HEK293T (cell line): ENCODE data around the gene SLC38A9.

ENCODE experiments used
- ARNT ChIP-seq: fragments of 450-650 bp; IDR thresholded peaks from 2 replicates; pipeline ENCODE4 v1.6.1; 2017; ENCODE audit warnings: mild to moderate bottlenecking
- BHLHE40 ChIP-seq: fragments of 450-650 bp; IDR thresholded peaks from 2 replicates; pipeline ENCODE4 v1.6.1; 2016; ENCODE audit warnings: mild to moderate bottlenecking, moderate library complexity, borderline replicate concordance
- ELF4 ChIP-seq: fragments of 450-650 bp; IDR thresholded peaks from 2 replicates; pipeline ENCODE4 v1.6.1; 2017; ENCODE audit warnings: antibody characterized with exemption
- FOXA1 ChIP-seq: fragments of 450-650 bp; IDR thresholded peaks from 2 replicates; pipeline ENCODE4 v1.6.1; 2016; ENCODE audit warnings: mild to moderate bottlenecking
- FOXK2 ChIP-seq: fragments of 450-650 bp; IDR thresholded peaks from 2 replicates; pipeline ENCODE4 v1.6.1; 2016; ENCODE audit warnings: mild to moderate bottlenecking
- FOXM1 ChIP-seq: fragments of 450-650 bp; IDR thresholded peaks from 2 replicates; pipeline ENCODE4 v1.6.1; 2017; ENCODE audit warnings: mild to moderate bottlenecking, borderline replicate concordance
- L3MBTL2 ChIP-seq: fragments of 450-650 bp; conservative IDR thresholded peaks from 2 replicates; pipeline ENCODE4 v1.6.1; 2016; ENCODE audit warnings: mild to moderate bottlenecking
- LEF1 ChIP-seq: fragments of 450-650 bp; IDR thresholded peaks from 2 replicates; pipeline ENCODE4 v1.6.1; 2017; ENCODE audit warnings: mild to moderate bottlenecking, borderline replicate concordance
- SP1 ChIP-seq: fragments of 450-650 bp; IDR thresholded peaks from 2 replicates; pipeline ENCODE4 v1.6.1; 2017
- SUZ12 ChIP-seq: fragments of 450-650 bp; IDR thresholded peaks from 2 replicates; pipeline ENCODE4 v1.6.1; 2016; ENCODE audit warnings: mild to moderate bottlenecking
- TARDBP ChIP-seq: fragments of 450-650 bp; IDR thresholded peaks from 2 replicates; pipeline ENCODE4 v1.6.1; 2016
- ZNF384 ChIP-seq: fragments of 450-650 bp; IDR thresholded peaks from 2 replicates; pipeline ENCODE4 v1.6.1; 2016
- TF ChIP-seq, protein P1 (sequence below): fragments of 450-650 bp; IDR thresholded peaks from 2 replicates; pipeline ENCODE4 v1.6.1; 2016

DNA sequence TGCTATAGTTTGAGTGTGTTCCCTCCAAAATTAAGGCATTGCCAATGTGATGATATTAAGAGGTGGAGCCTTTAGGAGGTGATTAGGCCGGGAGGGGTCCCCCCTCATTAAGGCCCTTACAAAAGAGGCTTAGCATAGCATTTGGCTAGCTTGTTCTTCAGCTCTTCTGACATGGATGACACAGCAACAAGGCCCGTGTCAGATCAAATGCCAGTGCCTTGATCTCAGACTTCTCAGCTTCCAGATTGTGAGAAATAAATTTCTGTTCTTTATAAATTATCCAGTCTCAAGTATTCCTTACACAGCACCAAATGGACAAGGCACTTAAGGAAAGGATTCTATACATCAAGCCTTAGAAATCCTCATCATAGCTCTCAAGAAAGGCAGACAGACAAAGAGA lies 31.8 kb downstream of the SLC38A9 start:
- no peak for TF ChIP-seq BHLHE40
- TF ChIP-seq SUZ12 = no peak
- no peak for TF ChIP-seq FOXM1
- TF ChIP-seq FOXK2 = no peak
- TF ChIP-seq L3MBTL2 = no peak
- TF ChIP-seq SP1 = no peak
- TF ChIP-seq FOXA1 = no peak
- TF ChIP-seq ARNT = no peak
- TF ChIP-seq, protein P1, sequence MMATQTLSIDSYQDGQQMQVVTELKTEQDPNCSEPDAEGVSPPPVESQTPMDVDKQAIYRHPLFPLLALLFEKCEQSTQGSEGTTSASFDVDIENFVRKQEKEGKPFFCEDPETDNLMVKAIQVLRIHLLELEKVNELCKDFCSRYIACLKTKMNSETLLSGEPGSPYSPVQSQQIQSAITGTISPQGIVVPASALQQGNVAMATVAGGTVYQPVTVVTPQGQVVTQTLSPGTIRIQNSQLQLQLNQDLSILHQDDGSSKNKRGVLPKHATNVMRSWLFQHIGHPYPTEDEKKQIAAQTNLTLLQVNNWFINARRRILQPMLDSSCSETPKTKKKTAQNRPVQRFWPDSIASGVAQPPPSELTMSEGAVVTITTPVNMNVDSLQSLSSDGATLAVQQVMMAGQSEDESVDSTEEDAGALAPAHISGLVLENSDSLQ = no peak
- TF ChIP-seq LEF1 = no peak
- no peak for TF ChIP-seq ELF4
- TF ChIP-seq TARDBP = no peak
- no peak for TF ChIP-seq ZNF384
